IPS DF 4.7 (cell line): ENCODE results near the gene RADIL.
"Not testable (repeated sequence)": the region's sequence is repeated elsewhere in the genome, so short reads cannot be mapped to it uniquely, and the experiment has no call there.

ENCODE experiments used
- DNase-seq: peaks from one replicate; pipeline ENCODE4 v3.0.0-alpha.2; 2013; ENCODE audit warnings: low spot score; ENCODE audit errors: extremely low read depth

The RADIL gene, protein sequence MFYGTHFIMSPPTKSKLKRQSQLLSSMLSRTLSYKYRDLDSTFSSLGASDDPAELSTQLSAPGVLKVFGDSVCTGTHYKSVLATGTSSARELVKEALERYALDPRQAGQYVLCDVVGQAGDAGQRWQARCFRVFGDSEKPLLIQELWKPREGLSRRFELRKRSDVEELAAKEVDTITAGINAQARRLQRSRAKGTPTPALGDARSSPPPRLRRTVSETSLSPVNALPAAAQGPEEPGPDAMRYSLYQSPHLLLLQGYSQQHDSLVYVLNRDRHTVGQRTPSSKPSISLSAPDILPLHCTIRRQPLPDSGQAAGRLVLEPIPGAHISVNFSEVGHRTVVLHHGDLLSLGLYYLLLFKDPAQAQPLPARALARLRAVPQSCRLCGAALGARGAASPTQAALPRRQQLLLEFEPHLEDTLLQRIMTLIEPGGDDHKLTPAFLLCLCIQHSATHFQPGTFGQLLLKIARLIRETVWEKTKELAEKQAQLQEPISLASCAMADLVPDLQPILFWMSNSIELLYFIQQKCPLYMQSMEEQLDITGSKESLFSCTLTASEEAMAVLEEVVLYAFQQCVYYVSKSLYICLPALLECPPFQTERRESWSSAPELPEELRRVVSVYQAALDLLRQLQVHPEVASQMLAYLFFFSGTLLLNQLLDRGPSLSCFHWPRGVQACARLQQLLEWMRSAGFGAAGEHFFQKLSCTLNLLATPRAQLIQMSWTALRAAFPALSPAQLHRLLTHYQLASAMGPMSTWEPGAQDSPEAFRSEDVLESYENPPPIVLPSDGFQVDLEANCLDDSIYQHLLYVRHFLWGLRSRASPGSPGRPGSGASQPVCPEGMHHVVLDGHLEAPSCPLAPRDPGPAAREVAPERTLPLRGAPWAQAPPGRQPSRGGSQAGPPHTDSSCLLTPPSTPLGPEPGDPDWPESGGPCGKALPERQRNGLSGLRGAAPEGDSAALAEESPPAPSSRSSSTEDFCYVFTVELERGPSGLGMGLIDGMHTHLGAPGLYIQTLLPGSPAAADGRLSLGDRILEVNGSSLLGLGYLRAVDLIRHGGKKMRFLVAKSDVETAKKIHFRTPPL

DNA sequence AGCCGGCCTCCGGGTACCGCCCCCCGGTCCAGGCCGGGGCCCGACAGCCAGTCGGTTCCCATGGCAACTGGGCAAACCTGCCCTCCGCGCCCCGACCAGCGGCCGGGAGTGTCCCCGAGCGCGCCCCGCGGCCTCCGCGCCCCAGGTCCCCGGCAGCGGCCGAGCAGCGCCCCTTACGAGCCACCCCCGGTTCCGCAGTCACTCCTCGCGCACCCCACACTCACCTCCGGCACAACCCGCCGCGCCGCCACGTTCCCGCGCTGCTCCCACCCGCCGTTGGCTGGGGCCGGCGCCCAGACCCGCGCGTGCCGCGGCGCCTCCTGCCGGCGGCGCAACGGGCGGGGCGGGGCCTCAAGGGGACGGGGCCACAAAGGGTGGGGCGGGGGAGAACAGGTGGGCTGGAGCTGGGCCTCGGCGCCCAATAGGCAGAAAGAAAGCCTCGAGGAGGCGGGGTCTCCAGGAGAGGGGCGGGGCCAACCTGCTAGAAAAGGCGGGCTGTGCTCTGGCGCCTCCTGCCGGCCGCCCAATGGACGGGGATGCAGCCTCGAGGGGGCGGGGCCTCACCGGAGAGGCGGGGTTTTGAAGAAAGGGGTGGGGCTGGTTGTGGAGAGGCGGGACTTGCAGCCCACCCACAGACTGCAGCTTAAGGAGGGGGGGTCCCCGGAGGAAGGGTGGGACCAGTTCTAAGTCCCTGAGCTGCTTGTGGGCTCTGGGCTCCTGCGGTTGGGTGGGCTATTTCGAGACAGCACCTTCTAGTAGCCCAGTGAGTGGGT is at the start of gene RADIL:
Gene RADIL (minus strand): TSS at position 345 of the 773 bp plus-strand sequence. CDS start 5,577 bp downstream, outside the sequence.
- DNase-seq = no peak

DNA sequence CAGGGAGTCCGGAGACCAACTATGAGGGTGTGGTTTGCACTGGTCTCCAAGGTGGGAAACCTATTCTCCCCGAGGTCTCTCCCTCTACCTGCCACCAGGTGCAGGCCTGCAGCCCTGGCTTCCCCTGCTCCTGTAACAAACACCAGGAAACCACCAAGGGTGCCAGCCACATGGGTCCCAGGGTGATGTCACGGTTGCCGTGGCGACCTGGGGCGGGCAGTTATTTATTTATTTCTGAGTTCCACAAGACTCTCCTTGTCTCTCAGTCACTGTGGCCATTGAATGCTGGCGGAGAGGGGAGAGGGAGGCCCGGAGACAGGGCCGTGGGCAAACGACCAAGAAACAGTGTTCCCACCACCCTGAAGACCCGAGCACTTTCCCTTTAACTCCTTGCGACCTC is 48.4 kb upstream of the RADIL start:
- no peak for DNase-seq

DNA sequence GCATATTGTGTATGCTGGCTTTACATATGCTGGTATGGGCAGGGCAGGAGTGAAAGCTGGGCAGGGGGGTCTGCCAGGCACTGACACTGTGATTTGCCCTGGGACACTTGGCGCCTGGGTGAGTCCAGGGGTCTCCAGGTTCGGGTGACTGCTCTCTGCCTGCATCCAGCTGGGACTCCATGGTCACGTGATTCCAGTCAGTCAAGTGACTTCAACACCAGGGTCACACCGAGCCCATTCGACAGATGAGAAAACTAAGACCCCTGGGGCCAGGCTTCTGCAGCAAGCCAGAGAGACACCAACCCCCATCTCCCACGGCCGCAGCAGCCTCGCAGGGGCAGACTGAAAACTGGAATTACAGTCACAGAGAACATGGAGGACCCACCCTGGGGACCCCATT is 45.5 kb upstream of the RADIL start:
- no peak for DNase-seq

DNA sequence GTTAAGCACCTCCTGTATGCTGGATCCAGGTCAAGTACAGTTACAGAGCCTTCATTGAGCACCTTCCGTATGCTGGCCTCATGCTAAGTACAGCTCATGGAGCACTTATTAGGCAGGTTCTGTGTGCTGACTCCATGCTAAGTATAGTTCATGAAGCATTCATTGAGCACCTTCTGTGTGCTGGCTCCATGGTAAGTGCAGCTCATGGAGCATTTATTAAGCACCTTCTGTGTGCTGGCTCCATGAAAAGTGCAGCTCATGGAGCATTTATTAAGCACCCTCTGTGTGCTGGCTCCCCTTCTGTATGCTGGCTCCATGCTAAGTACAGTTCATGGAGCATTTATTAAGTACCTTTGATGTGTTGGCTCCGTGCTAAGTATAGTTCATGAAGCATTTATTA is 44.9 kb upstream of the RADIL start:
- no peak for DNase-seq

DNA sequence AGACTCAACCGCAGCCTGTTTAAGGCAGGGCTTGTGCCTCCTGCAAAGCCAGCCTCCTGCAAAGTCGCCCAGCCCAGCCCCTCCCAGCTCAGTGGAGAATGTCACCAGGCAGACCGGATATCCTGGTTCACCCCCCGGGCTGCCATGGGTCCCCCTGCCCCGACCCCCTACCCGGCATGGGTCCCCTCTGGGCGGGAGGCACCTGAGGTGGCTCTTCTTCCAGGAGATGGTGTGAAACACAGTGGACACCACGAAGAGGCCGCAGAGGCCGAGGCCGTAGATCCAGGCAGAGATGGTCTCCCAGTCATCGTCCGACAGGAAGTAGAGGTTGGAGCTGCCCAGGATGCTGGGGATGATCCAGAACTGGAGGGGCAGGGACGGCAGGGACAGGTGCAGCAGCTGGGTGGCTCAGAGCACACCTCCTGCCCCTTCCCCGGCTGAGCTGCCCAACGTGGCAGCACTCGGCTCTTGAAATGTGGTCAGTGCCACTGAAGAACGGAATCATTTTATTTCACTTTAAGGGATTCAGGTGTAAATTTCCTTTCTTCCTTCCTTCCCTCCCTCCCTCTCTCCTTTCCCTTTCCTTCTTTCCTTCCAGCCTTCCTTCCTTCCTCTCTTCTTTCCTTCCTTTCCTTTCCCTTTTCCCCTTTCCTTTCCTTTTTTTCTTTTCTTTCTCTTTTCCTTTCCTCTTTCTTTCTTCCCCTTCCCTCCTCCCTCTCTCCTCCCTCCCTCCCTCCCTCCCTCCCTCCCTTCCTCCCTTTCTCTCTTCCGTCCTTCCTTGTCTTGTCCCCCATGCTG is 36.7 kb upstream of the RADIL start:
- DNase-seq = no peak

DNA sequence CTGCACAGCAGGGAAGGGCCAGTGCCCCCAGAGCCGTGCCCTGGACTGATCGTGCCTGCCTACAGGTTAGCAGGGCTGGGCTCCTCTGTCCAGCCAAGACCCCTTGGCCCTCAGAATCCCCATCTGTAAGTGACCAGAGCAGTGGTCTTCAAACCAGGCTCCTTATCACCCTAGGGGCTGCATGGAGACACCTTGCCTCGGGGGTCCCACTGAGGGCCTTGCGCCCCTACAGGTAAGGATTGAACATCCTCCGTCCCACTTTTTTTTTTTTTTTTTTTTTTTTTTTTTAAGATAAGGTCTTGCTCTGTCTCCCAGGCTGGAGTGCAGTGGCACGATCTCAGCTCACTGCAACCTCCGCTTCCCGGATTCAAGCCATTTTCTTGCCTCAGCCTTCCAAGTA is 32.6 kb upstream of the RADIL start:
- DNase-seq = no peak

DNA sequence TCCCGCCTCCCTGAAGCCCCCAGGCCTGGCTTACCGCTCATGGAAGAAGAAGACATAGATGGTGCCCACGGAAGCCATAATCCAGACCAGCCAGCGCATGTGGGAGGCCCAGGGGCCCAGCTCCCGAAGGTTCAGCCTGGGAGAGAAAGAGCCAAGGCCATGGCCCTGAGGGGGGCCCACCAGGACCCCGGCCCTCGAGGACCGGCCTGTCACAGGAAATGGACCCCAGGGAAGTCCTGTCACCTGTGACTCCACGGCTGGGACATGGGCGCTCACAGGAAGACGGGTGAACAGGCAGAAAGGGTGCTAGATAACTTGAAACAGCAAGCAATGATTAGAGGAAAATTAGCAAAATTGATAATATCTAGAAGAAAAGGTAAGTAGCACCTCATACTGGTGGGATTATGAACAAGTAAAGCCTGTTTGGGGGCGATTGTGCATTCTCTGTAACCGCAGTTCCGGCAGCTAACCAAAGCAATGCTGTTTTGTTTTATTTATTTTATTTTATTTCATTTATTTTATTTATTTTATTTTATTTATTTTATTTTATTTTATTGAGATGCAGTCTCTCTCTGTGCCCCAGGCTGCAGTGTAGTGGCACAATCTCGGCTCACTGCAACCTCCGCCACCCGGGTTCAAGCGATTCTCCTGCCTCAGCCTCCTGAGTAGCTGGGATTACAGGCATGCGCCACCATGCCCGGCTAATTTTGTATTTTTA is 27.8 kb upstream of the RADIL start:
- no peak for DNase-seq

DNA sequence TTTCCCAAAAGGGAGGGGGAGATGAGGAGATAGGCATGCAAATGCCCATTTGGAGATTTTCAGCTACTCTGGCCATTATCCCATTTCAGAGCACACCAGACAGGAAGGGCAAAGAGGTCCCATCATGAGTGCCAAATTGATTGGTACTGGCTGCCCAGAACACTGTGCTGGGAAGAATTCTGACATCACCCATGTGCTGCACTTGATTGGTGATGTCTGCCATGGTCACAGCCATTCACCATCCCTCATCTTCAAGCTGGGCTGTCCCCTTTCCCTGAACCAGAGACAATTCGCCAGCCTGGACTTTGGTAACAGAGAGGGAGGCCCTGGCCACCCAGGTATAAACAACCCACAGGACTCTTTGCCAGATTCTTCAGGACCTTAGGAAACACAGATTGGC is 23.2 kb upstream of the RADIL start:
- DNase-seq = no peak

DNA sequence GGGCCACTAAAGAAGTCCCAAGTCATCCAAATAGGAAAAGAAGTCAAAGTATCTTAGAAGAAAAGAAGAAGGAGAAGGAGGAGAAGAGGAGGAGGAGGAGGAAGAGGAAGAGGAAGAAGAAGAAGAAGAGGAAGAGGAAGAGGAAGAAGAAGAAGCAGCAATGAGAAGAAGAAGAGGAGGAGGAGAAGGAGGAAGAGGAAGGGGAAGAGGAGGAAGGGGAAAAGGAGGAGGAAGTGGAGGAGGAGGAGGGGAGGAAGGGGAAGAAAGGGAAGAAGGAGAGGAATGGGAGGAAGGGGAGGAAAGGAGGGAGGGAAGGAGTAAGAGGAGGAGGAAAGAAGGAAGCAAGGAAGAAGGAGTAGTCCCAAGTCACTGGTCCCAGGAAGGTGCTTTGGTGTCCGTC is 21.7 kb upstream of the RADIL start:
- DNase-seq = no peak

DNA sequence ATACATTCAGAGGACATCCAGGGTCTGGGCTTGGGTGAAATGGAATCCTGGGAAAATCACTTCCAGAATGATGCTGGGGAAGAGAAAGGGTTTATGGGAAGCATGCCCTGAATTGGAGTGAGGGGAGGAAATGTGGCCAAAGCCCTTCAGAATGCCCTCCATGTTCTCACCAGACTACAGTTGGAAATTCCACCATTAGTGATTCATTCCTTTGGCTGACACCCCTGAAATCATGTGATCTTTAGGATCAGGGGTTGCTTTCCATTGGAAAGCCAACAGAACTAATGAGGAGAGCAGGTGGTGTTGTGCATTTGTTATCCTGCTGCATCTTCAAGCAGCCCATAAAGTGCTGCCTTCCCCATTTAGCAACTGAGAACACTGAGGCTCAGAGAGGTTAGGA is 20.8 kb upstream of the RADIL start:
- DNase-seq = no peak

DNA sequence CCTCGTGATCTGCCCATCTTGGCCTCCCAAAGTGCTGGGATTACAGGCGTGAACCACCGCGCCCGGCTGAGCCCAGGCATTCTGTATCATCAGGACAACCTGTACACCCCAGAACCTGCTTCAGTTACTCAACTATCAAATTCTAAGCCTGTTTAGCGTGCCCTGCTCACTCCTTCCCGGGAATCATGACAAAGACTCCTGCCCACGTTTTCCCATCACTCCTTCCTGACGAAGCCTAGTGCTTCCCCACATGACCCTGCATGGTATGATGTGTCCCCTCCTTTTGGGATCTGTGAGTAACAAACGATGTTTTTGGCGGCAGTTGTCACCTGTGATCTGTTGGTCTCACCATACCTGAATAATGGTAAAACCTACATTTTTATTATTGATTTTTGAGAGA is 12.2 kb upstream of the RADIL start:
- no peak for DNase-seq

DNA sequence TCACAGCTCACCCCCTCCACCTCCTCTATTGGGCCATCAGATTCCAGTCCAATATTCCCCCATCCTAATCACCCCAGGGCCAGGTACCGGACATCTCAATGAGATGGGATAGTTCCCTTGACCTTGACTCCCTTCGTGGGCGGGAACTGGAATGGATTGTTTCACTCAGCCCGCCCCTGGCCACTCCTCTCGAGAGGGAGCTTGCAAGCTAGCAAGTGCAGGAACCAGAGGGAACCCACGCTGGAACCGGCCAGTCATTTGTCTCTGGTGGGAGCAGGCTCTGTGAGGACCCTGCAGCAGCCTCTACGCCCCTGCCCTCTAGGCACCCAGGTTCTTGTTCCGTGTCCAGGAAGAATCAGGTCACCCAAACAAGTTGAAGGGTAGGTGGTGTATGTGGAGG is 11.0 kb upstream of the RADIL start:
- DNase-seq = no peak

DNA sequence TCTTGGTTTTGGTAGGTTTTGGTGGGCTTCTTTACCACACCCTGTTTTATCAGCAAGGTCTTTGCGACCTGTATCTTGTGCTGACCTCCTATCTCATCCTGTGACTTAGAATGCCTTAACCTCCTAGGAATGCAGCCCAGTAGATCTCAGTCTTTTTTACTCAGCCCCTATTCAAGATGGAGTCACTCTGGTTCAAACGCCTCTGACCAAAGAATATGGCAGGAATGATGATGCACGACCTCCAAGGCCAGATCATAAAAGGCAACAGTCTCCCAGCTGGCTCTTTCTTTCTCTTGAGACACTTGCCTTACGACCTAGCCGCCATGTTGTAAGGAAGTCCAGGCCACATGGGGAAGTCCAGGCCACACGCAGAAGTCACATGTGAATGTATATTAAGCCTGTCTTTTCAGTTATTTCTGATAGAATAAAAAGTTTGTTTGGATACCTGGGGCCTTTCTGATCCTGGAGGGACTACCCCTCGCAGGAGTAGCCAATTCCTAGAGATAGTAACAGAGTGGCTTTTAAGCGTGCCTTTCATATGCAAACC is 10.5 kb upstream of the RADIL start:
- DNase-seq = no peak

DNA sequence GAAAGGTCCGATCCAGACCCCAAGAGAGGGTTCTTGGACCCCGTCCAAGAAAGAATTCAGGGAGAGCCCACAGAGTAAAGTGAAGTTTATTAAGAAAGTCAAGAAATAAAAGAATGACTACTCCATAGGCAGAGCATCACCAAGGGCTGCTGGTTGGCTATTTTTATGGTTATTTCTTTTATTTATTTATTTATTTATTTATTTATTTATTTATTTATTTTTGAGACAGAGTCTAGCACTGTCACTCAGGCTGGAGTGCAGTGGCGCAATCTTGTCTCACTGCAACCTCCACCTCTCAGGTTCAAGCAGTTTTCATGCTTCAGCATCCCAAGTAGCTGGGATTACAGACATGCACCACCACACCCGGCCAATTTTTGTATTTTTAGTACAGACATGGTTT is 9.7 kb upstream of the RADIL start:
- not testable (repeated sequence) for DNase-seq

DNA sequence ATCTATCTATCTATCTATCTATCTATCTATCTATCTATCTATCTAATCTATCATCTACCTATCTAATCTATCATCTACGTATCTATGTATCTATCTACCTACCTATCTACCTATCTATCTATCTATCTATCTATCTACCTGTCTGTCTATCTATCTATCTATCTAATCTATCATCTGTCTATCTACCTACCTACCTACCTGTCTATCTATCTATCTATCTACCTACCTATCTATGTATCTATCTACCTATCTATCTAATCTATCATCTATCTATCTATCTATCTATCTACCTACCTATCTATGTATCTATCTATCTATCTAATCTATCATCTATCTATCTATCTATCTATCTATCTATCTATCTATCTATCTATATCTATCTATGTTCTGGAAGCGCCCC is 8.0 kb upstream of the RADIL start:
- not testable (repeated sequence) for DNase-seq

DNA sequence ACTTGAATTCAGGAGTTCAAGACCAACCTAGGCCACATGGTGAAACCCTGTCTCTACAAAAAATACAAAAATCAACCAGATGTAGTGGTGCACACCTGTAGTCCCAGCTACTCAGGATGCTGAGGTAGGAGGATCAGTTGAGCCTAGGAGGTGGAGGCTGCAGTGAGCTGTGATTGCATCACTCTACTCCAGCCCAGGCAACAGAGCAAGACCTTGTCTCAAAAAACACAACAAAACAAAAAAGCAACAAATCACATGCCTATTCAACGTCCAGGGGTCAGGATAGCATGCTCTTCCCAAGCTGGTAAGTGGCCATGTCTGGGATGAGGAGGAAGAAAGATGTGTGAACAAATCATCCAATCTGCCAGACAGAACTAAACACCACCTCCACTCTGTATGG is 6.2 kb upstream of the RADIL start:
- DNase-seq = no peak

DNA sequence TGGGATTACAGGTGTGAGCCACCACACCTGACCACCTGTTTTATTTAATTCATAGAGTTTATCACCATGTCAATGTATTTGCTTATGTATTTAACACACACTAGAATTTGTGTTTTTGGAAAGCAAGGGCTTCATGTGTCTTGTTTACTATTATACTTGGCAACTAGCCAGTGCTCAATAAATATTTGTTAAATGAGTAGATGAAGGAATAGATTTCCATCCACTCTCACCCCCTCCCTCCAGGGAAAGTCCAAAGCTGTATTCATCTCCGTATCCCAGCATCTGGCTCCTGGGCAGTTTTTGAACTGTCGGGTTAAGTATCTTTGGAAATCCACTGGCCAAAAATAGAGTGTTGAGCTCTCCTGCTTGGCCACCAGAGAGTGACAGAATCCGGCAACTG is 4.6 kb upstream of the RADIL start:
- no peak for DNase-seq

DNA sequence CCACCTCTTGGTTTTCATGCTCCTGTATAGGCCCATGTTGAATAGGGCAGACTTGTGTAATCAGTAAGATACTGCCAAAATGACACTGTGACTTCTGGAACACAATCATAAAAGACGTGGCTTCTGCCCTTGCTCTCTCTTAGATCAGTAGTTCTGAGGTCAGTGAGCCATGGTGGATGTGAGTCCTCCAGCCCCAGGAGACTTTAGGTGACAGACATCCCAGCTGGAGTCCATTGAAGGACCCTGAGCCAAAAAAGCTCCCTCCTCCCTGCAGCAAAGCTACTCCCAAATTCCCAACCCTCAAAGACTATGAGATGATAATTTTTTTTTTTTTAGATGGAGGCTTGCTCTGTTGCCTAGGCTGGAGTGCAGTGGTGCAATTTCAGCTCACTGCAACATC is 3.2 kb upstream of the RADIL start:
- DNase-seq = no peak

DNA sequence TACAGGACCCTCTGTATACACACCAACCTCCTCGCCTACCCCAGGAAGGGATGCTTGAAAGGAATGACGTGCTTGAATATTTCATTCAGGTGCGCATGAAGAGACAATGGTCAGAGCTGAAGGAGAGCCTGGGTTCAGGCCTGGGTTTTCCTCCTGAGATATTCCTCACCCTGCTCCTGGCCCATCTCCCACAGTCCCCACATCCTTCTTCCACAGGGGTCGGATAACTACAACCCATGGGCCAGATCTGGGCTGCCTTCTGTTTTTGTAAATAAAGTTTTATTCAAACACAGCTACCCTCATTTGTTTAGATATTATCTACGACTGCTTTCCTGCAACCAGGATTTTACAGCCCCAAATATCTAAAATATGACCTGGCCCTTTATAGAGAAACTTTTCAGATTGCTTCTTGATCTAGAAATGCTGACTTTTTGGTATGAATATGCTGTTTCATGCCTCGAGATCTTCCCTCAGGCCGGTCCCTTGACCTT is 1.8 kb upstream of the RADIL start:
- no peak for DNase-seq

DNA sequence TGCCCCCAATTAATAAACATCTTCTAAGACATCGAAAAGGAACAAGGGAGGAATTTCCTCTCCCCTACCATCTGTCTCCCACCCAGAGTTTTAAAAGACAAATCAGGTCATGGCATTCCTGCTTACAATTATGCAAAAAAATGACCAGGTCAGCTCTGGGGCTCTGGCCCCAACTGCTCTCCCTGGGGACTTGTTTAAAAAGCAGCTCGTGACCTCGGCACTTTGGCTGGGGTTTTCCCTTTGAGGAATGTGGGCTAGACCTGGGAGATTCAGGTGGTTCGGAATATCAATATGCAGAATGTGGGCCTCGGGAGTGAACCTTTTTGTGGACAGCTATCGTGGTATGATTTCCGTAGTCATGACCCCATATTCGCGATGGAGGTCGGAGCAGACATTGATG is 648 bp upstream of the RADIL start:
- DNase-seq = no peak
